Kidney glomerular epithelial cell (primary cell): ENCODE measurements around the gene ABCF3.

ENCODE experiments used
- DNase-seq: peaks from one replicate; lab custom pipeline; 2025; lab: John Stamatoyannopoulos, UW

ABCF3 gene

GRCh38 chr3:184186902-184187207 is 856 bp downstream of the ABCF3 start:
- DNase-seq = no peak

- DNase-seq = no peak
These were observed 2.1 kb downstream of the ABCF3 start for GRCh38 chr3:184188080-184188479.

- no peak for DNase-seq
These were observed 3.4 kb downstream of the ABCF3 start for GRCh38 chr3:184189421-184189820.

GRCh38 chr3:184192889-184193288 is 6.9 kb downstream of the ABCF3 start:
- no peak for DNase-seq

- DNase-seq = no peak
These were observed 8.1 kb downstream of the ABCF3 start for GRCh38 chr3:184193991-184194539.

- DNase-seq = no peak
These were observed 10.5 kb downstream of the ABCF3 start for GRCh38 chr3:184196536-184196935.

GRCh38 chr3:184198509-184198908 is 12.5 kb downstream of the ABCF3 start:
- no peak for DNase-seq

- DNase-seq = no peak
These were observed 14.8 kb downstream of the ABCF3 start for GRCh38 chr3:184200825-184201224.

GRCh38 chr3:184203526-184203925 is 17.5 kb downstream of the ABCF3 start:
- no peak for DNase-seq

GRCh38 chr3:184209146-184209923 is 23.3 kb downstream of the ABCF3 start:
- no peak for DNase-seq

GRCh38 chr3:184211297-184211696 is 25.3 kb downstream of the ABCF3 start:
- DNase-seq = no peak

- no peak for DNase-seq
These were observed 25.7 kb downstream of the ABCF3 start for GRCh38 chr3:184211718-184212117.

- DNase-seq = no peak
These were observed 32.8 kb downstream of the ABCF3 start for GRCh38 chr3:184218814-184219213.

GRCh38 chr3:184222521-184222920 is 36.5 kb downstream of the ABCF3 start:
- no peak for DNase-seq

- no peak for DNase-seq
These were observed 37.9 kb downstream of the ABCF3 start for GRCh38 chr3:184223946-184224345.

GRCh38 chr3:184227481-184227935 is 41.5 kb downstream of the ABCF3 start:
- DNase-seq = peak; percentile 7

- no peak for DNase-seq
These were observed 42.6 kb downstream of the ABCF3 start for GRCh38 chr3:184228376-184229137.

- peak; percentile 27 for DNase-seq
These were observed 43.5 kb downstream of the ABCF3 start, which contains the start of gene VWA5B2 for GRCh38 chr3:184229394-184230080. Gene VWA5B2, plus strand, starts transcription at chr3:184229585. Its CDS starts 944 bp downstream, at chr3:184230529.

GRCh38 chr3:184230081-184230602 is 44.1 kb downstream of the ABCF3 start:
- no peak for DNase-seq

GRCh38 chr3:184230603-184231528 is 44.9 kb downstream of the ABCF3 start:
- no peak for DNase-seq

- DNase-seq = no peak
These were observed 45.7 kb downstream of the ABCF3 start for GRCh38 chr3:184231671-184232070.
